GM23338 (cell line): ENCODE measurements around the gene INAFM1. TPM values are rescaled to one million over a fixed set of nuclear protein-coding genes. Genes with fewer than 3 reads are reported as not detected.
"Not testable (repeated sequence)": the region's sequence is repeated elsewhere in the genome, so short reads cannot be mapped to it uniquely, and the experiment has no call there.

ENCODE experiments used
- ATAC-seq: fragments of 200-7000 bp; cut with Tn5 transposase; 3 replicates; pipeline ENCODE4 v1.9.1; 2020
- DNase-seq: peaks from one replicate; pipeline ENCODE4 v3.0.0-alpha.2; 2015; ENCODE audit warnings: low spot score
- H2AFZ ChIP-seq: fragments of 200-600 bp; sonication (generic); 2 replicates; pipeline ENCODE4 v1.8.0; 2016; ENCODE audit warnings: antibody characterized with exemption, mild to moderate bottlenecking, moderate library complexity
- H3F3A ChIP-seq: fragments of 200-600 bp; sonication (generic); replicated peaks from 2 replicates; pipeline ENCODE4 v1.8.0; 2017; ENCODE audit warnings: antibody characterized with exemption, mixed run types, low read depth
- H3K27ac ChIP-seq: fragments of 200-600 bp; sonication (generic); 2 replicates; pipeline ENCODE4 v1.6.1; 2016; ENCODE audit warnings: low read depth
- H3K27me3 ChIP-seq: fragments of 200-600 bp; sonication (generic); 2 replicates; pipeline ENCODE4 v1.8.0; 2016; ENCODE audit warnings: mild to moderate bottlenecking, mixed run types, moderate library complexity; ENCODE audit not compliant: insufficient read depth
- H3K36me3 ChIP-seq: fragments of 200-600 bp; sonication (generic); 2 replicates; pipeline ENCODE4 v1.8.0; 2016; ENCODE audit warnings: mild to moderate bottlenecking; ENCODE audit not compliant: insufficient read depth
- H3K4me1 ChIP-seq: fragments of 200-600 bp; sonication (generic); 2 replicates; pipeline ENCODE4 v1.8.0; 2016; ENCODE audit warnings: mild to moderate bottlenecking, moderate library complexity; ENCODE audit not compliant: insufficient read depth
- H3K4me2 ChIP-seq: fragments of 200-600 bp; sonication (generic); 2 replicates; pipeline ENCODE4 v1.7.1; 2017; ENCODE audit warnings: mixed run types
- H3K4me3 ChIP-seq: fragments of 200-600 bp; sonication (generic); 2 replicates; pipeline ENCODE4 v1.6.1; 2016; ENCODE audit warnings: mixed run types
- H3K79me2 ChIP-seq: fragments of 200-600 bp; sonication (generic); replicated peaks from 2 replicates; pipeline ENCODE4 v1.8.0; 2017; ENCODE audit warnings: mild to moderate bottlenecking; ENCODE audit not compliant: insufficient read depth
- H3K9me2 ChIP-seq: fragments of 200-600 bp; sonication (generic); 2 replicates; pipeline ENCODE4 v1.8.0; 2017; ENCODE audit not compliant: insufficient read depth
- H4K20me1 ChIP-seq: fragments of 200-600 bp; sonication (generic); replicated peaks from 2 replicates; pipeline ENCODE4 v1.8.0; 2017; ENCODE audit warnings: mild to moderate bottlenecking; ENCODE audit not compliant: insufficient read depth
- H3K27ac Mint-ChIP-seq: 2 replicates; pipeline ENCODE4 v1.8.0; 2020; ENCODE audit warnings: inconsistent platforms, mild to moderate bottlenecking, moderate library complexity, mixed read lengths
- H3K27me3 Mint-ChIP-seq: 3 replicates; pipeline ENCODE4 v1.8.0; 2022; ENCODE audit warnings: low read depth, mild to moderate bottlenecking, moderate library complexity, mixed read lengths, inconsistent platforms; ENCODE audit not compliant: insufficient read depth, poor library complexity
- H3K36me3 Mint-ChIP-seq: 3 replicates; pipeline ENCODE4 v1.8.0; 2021; ENCODE audit warnings: low read depth, mild to moderate bottlenecking, inconsistent platforms, moderate library complexity, mixed read lengths
- H3K4me1 Mint-ChIP-seq: 3 replicates; pipeline ENCODE4 v1.8.0; 2020; ENCODE audit warnings: mild to moderate bottlenecking, inconsistent platforms, mixed read lengths
- H3K4me3 Mint-ChIP-seq: 3 replicates; pipeline ENCODE4 v1.8.0; 2021; ENCODE audit warnings: moderate library complexity, mild to moderate bottlenecking, inconsistent platforms, mixed read lengths
- H3K9me3 Mint-ChIP-seq: 3 replicates; pipeline ENCODE4 v1.8.0; 2020; ENCODE audit warnings: moderate library complexity, mild to moderate bottlenecking, inconsistent platforms, mixed read lengths
- EZH2 ChIP-seq: fragments of 200-600 bp; sonication (generic); IDR thresholded peaks from one replicate; pipeline ENCODE4 v1.8.0; 2017; ENCODE audit warnings: antibody characterized with exemption, mild to moderate bottlenecking, low read depth; ENCODE audit not compliant: unreplicated experiment
- EZH2phosphoT487 ChIP-seq: fragments of 200-600 bp; sonication (generic); IDR thresholded peaks from one replicate; pipeline ENCODE4 v1.8.1; 2018; ENCODE audit warnings: antibody characterized with exemption; ENCODE audit not compliant: unreplicated experiment
- JUNB ChIP-seq: IDR thresholded peaks from one replicate; pipeline ENCODE4 v1.6.1; 2016; ENCODE audit warnings: antibody characterized with exemption; ENCODE audit not compliant: unreplicated experiment
- NANOG ChIP-seq: IDR thresholded peaks from 2 replicates; pipeline ENCODE4 v1.6.1; 2016; ENCODE audit warnings: antibody characterized with exemption, borderline replicate concordance
- ZNF114 ChIP-seq: fragments of 250-450 bp; sonication (Bioruptor Pico); IDR thresholded peaks from 2 replicates; pipeline ENCODE4 v1.5.0; 2020; ENCODE audit warnings: mild to moderate bottlenecking, moderate library complexity
- polyA plus RNA-seq: library from polyadenylated mRNA; unstranded; fragments of >200 nt; fragmentation: Nextera tagmentation; extraction: Ambion mirVana; gene quantifications from 2 replicates; pipeline ENCODE4 v1.2.1, GENCODE V29; 2016
- total RNA-seq: library from RNA; depleted of rRNA; stranded (reverse); fragments of >200 nt; shearing (Covaris generic); gene quantifications from 2 replicates; pipeline ENCODE4 v1.2.3, GENCODE V29; 2014
- TF ChIP-seq, protein P1 (sequence below): IDR thresholded peaks from 2 replicates; pipeline ENCODE4 v1.6.1; 2016; ENCODE audit warnings: antibody characterized with exemption
- TF ChIP-seq, protein P2 (sequence below), 2 experiments: fragments of 200-600 bp in 1 of 2; sonication (generic) in 1 of 2; conservative IDR thresholded peaks; 2 replicates each; pipeline versions ENCODE4 v1.5.1 to v1.6.1; 2016 to 2017; ENCODE audit warnings: antibody characterized with exemption in 2 of 2, low read depth in 2 of 2, mild to moderate bottlenecking in 2 of 2, moderate library complexity in 1 of 2

The INAFM1 gene
- total and polyA plus RNA-seq, 2 experiments from 2014 or later, result 2.9 to 10.2 TPM

DNA sequence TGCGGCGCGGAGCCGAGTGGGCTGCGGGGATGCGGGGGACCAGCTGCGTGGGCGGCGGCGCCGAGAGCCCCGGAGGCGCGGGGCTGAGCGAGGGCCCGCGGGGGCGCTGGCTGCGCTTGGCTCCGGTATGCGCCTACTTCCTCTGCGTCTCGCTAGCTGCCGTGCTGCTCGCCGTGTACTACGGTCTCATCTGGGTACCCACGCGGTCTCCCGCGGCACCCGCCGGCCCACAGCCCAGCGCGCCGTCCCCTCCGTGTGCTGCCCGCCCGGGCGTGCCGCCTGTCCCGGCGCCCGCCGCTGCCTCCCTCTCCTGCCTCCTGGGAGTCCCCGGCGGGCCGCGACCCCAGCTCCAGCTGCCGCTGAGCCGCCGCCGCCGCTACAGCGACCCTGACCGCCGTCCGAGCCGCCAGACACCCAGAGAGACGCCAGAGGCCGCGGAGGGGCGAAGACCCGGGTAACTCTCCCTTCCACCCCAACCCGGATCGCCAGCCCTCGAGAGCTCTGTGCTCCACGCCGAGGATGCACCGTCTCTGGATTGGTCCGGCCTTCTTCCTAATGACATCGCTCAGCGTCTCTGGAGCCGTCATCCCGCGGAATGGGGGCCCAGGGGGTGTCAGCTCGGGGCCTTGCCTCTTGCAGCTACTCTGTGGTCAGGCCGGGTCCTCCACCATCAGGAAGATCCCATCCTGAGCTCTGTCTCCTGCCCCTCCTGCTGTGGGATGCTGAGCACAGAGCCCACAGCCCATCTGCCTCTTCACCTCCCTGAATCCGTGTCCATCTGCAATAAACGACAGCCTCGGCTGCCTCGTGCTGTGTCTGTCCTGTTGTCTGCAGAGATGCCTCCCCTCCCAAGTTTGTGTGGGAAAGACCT is 441 bp downstream of the INAFM1 start:
- ATAC-seq (peak; percentile 0; the same call in 2 of the 3 replicates), DNase-seq (peak; percentile 62)
- H3F3A ChIP-seq, result peaks cover 20% of the 10 kb centered on the region
- Mint-ChIP-seq H3K36me3 (peaks cover 15% of the 10 kb centered on the region), H3K9me3 (no peaks in the 10 kb centered on the region), H3K4me1 (peaks cover 24% of the 10 kb centered on the region), H3K27me3 (peaks cover 31% of the 10 kb centered on the region), H3K27ac (no peak overlapping the region; the same call in 1 of the 2 replicates), H3K4me3 (peak overlapping the region; percentile 64)
- no peak for TF ChIP-seq EZH2phosphoT487
- no peak for TF ChIP-seq EZH2
- TF ChIP-seq ZNF114 (CRISPR knock-in tag), result no peak
- no peak for TF ChIP-seq NANOG
- TF ChIP-seq, protein P1, sequence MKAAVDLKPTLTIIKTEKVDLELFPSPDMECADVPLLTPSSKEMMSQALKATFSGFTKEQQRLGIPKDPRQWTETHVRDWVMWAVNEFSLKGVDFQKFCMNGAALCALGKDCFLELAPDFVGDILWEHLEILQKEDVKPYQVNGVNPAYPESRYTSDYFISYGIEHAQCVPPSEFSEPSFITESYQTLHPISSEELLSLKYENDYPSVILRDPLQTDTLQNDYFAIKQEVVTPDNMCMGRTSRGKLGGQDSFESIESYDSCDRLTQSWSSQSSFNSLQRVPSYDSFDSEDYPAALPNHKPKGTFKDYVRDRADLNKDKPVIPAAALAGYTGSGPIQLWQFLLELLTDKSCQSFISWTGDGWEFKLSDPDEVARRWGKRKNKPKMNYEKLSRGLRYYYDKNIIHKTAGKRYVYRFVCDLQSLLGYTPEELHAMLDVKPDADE, result no peak
- no peak overlapping the region for H3K27ac ChIP-seq
- no peaks in the 10 kb centered on the region for H3K9me2 ChIP-seq
- no peaks in the 10 kb centered on the region for H3K79me2 ChIP-seq
- peaks cover 8% of the 10 kb centered on the region for H3K27me3 ChIP-seq
- H4K20me1 ChIP-seq, result no peaks in the 10 kb centered on the region; the same call in 1 of the 2 replicates
- H3K4me1 ChIP-seq, result peaks cover 11% of the 10 kb centered on the region; the same call in 1 of the 2 replicates
- H2AFZ ChIP-seq, result no peak overlapping the region
- no peaks in the 10 kb centered on the region for H3K36me3 ChIP-seq
- peak overlapping the region; percentile 64 for H3K4me3 ChIP-seq
- peak overlapping the region; percentile 83 for H3K4me2 ChIP-seq

DNA sequence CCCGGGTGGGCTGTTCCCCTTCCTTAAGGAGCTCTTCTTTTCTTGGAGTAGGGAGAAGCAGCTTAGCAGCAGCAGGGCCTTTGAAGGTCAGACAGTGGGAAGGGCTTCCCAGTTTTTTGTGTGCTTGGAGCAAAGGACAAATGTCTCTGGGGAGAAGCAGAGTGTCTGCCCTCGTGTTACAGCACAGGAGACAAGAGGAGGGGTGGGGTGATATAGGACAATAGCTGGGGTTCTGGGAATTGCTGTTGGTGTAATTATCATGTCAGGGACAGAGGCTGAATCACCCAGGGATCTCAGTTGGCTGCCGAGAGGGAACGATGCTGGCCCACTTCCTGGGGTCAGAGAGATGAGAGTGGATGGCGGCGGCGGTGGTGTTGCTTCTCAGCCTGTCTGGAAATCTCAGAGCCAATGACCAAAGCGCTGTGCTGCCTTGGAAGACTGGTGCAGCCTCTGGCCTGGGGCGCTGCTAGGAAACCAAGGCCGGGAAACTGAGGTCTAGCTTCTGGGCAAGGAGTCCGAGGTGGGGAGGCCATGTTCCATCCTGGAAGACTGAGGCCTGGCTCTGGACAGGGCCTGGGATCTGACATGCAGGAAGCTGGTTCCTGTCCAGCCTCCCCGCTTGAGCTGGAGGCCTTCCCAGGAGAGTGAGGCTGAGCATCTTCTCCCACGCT is 1.2 kb downstream of the INAFM1 start:
- Histone ChIP-seq H4K20me1 (no peaks in the 10 kb centered on the region; the same call in 1 of the 2 replicates), H3K27ac (no peak overlapping the region), H3K36me3 (no peaks in the 10 kb centered on the region), H3K4me1 (peaks cover 11% of the 10 kb centered on the region; the same call in 1 of the 2 replicates), H2AFZ (no peak overlapping the region), H3K4me3 (peak overlapping the region; percentile 64; the same call in 1 of the 2 replicates), H3K4me2 (peak overlapping the region; percentile 83; the same call in 1 of the 2 replicates), H3F3A (peaks cover 20% of the 10 kb centered on the region), H3K27me3 (peaks cover 8% of the 10 kb centered on the region), H3K9me2 (no peaks in the 10 kb centered on the region), H3K79me2 (no peaks in the 10 kb centered on the region)
- Mint-ChIP-seq H3K4me1 (peaks cover 22% of the 10 kb centered on the region), H3K36me3 (peaks cover 7% of the 10 kb centered on the region; the same call in 2 of the 3 replicates), H3K27me3 (peaks cover 31% of the 10 kb centered on the region), H3K4me3 (peak overlapping the region; percentile 64), H3K27ac (no peak overlapping the region), H3K9me3 (no peaks in the 10 kb centered on the region)
- TF ChIP-seq, protein P2, sequence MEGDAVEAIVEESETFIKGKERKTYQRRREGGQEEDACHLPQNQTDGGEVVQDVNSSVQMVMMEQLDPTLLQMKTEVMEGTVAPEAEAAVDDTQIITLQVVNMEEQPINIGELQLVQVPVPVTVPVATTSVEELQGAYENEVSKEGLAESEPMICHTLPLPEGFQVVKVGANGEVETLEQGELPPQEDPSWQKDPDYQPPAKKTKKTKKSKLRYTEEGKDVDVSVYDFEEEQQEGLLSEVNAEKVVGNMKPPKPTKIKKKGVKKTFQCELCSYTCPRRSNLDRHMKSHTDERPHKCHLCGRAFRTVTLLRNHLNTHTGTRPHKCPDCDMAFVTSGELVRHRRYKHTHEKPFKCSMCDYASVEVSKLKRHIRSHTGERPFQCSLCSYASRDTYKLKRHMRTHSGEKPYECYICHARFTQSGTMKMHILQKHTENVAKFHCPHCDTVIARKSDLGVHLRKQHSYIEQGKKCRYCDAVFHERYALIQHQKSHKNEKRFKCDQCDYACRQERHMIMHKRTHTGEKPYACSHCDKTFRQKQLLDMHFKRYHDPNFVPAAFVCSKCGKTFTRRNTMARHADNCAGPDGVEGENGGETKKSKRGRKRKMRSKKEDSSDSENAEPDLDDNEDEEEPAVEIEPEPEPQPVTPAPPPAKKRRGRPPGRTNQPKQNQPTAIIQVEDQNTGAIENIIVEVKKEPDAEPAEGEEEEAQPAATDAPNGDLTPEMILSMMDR (conservative IDR thresholded peaks at IDR 0.05; ENCODE audit: low read depth in 2 of 2), result no peak
- TF ChIP-seq EZH2 (no peak), JUNB (no peak)
- DNase-seq (no peak), ATAC-seq (no peak)

DNA sequence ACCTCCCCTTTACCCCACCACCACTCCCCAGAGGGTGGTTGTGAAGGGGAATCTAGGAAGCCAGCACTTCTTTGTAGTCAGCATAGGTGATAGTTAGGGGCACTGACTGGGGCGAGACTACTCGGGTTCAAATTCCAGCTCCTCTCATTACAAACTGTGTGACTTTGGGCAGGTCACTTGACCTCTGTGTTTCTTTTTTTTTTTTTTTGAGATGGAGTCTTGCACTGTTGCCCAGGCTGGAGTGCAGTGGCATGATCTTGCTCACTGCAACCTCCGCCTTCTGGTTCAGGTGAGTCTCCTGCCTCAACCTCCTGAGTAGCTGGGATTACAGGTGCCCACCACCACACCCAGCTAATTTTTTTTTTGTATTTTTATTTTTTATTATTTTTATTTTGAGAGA is 1.8 kb downstream of the INAFM1 start:
- ATAC-seq, H3K27ac Mint-ChIP-seq, H2AFZ ChIP-seq, H3K36me3 ChIP-seq, H3K79me2 ChIP-seq, H3K4me3 ChIP-seq, DNase-seq, H3K27me3 ChIP-seq, H3K27ac ChIP-seq, H3K36me3 Mint-ChIP-seq, H3K4me2 ChIP-seq, H3K9me2 ChIP-seq, H3K9me3 Mint-ChIP-seq, H3K4me3 Mint-ChIP-seq, H4K20me1 ChIP-seq: not testable (repeated sequence)
- peaks cover 11% of the 10 kb centered on the region; the same call in 1 of the 2 replicates for H3K4me1 ChIP-seq
- Mint-ChIP-seq H3K27me3 (peaks cover 31% of the 10 kb centered on the region), H3K4me1 (peaks cover 19% of the 10 kb centered on the region)
- H3F3A ChIP-seq, result peaks cover 20% of the 10 kb centered on the region
